ENCODE results near the gene C5orf47. TPM values are rescaled to one million over a fixed set of nuclear protein-coding genes. Genes with fewer than 3 reads are reported as not detected.
A peak's percentile ranks its signal among the peaks of the same experiment; 100 is the strongest.

C5orf47 gene
- total and polyA plus RNA-seq, 7 donors = 0.01 to 0.49 (median 0.14) TPM; not detected in 2

- DNase-seq (no peak), ATAC-seq (no peak)
- TF ChIP-seq CTCF (IDR thresholded peaks at IDR 0.05) = no peak
- H3K9me3 ChIP-seq = no peaks in the 10 kb centered on the region
- H3K4me1 ChIP-seq = peaks cover 21% of the 10 kb centered on the region
- H3K27ac ChIP-seq = no peak overlapping the region
- no peaks in the 10 kb centered on the region for H3K27me3 ChIP-seq (ENCODE audit: insufficient read depth in 3 of 3, low read length in 2 of 3)
- no peak overlapping the region for H3K4me3 ChIP-seq
- no peaks in the 10 kb centered on the region for H3K36me3 ChIP-seq (ENCODE audit: insufficient read depth in 1 of 2, low read depth in 1 of 2)
- WGBS, 3 donors = 62 to 72% (median 67%) methylated on average over 9 of the region's 9 CpGs
- intact Hi-C loops (cut with DNase I) = loop anchor here in 1 of 2 donors (5.0 kb wide), 1 partner anchor 76 kb away; no protein-coding TSS in a partner anchor
Measured at GRCh38 chr5:173968154-173968797, 20.7 kb upstream of the C5orf47 start.

- ATAC-seq (peak; percentile 7 to 68 (median 59)), DNase-seq (peak; percentile 57 to 82)
- H3K4me3 ChIP-seq = no peak overlapping the region
- H3K4me1 ChIP-seq = peaks cover 14% of the 10 kb centered on the region
- intact Hi-C loops (cut with DNase I) = loop anchor here (5.0 to 10.0 kb wide), 6 partner anchors 77 to 345 kb away; no protein-coding TSS in a partner anchor
- TF ChIP-seq CTCF (IDR thresholded peaks at IDR 0.05) = no peak
- H3K27me3 ChIP-seq (ENCODE audit: insufficient read depth in 3 of 3, low read length in 2 of 3) = no peaks in the 10 kb centered on the region
- H3K27ac ChIP-seq = peak overlapping the region; percentile 50
- H3K36me3 ChIP-seq (ENCODE audit: insufficient read depth in 1 of 2, low read depth in 1 of 2) = no peaks in the 10 kb centered on the region
- no peaks in the 10 kb centered on the region for H3K9me3 ChIP-seq
- 54 to 68% (median 57%) methylated on average over 11 to 12 of the region's 12 CpGs for WGBS, 3 donors
Measured at GRCh38 chr5:173969167-173970049, 19.6 kb upstream of the C5orf47 start.

GRCh38 chr5:173970878-173971650 is 17.9 kb upstream of the C5orf47 start:
- intact Hi-C loops (cut with DNase I) = loop anchor here (5.0 to 10.0 kb wide), 5 partner anchors 134 to 344 kb away; no protein-coding TSS in a partner anchor
- DNase-seq (no peak), ATAC-seq (no peak)
- WGBS, 3 donors = 59 to 78% (median 69%) methylated on average over 18 of the region's 18 CpGs
- no peaks in the 10 kb centered on the region for H3K9me3 ChIP-seq
- H3K4me3 ChIP-seq = no peak overlapping the region
- H3K27ac ChIP-seq = no peak overlapping the region
- H3K36me3 ChIP-seq (ENCODE audit: insufficient read depth in 1 of 2, low read depth in 1 of 2) = no peaks in the 10 kb centered on the region
- no peaks in the 10 kb centered on the region for H3K27me3 ChIP-seq (ENCODE audit: insufficient read depth in 3 of 3, low read length in 2 of 3)
- H3K4me1 ChIP-seq = peaks cover 14% of the 10 kb centered on the region
- no peak for TF ChIP-seq CTCF (IDR thresholded peaks at IDR 0.05)

- Histone ChIP-seq H3K27me3 (ENCODE audit: insufficient read depth in 3 of 3, low read length in 2 of 3) (no peaks in the 10 kb centered on the region), H3K4me1 (peaks cover 9% of the 10 kb centered on the region), H3K27ac (no peak overlapping the region), H3K36me3 (ENCODE audit: insufficient read depth in 1 of 2, low read depth in 1 of 2) (no peaks in the 10 kb centered on the region), H3K4me3 (no peak overlapping the region), H3K9me3 (no peaks in the 10 kb centered on the region)
- DNase-seq (no peak), ATAC-seq (no peak)
- no peak for TF ChIP-seq CTCF (IDR thresholded peaks at IDR 0.05)
- intact Hi-C loops (cut with DNase I) = loop anchor here (2.0 to 10.0 kb wide), 7 partner anchors 83 to 353 kb away; partner anchors contain the start of gene CPEB4 (in 1 of the 2)
- 86 to 91% (median 90%) methylated on average over 5 of the region's 5 CpGs for WGBS, 3 donors
Measured at GRCh38 chr5:173971681-173972345, 17.2 kb upstream of the C5orf47 start.

Measured in psoas muscle (tissue), 8 donors.